ENCODE data around the gene RFX6. TPM values are rescaled to one million over a fixed set of nuclear protein-coding genes. Genes with fewer than 3 reads are reported as not detected.

RFX6 gene
- total and polyA plus RNA-seq, 5 donors from 2014 or later = not detected

DNA sequence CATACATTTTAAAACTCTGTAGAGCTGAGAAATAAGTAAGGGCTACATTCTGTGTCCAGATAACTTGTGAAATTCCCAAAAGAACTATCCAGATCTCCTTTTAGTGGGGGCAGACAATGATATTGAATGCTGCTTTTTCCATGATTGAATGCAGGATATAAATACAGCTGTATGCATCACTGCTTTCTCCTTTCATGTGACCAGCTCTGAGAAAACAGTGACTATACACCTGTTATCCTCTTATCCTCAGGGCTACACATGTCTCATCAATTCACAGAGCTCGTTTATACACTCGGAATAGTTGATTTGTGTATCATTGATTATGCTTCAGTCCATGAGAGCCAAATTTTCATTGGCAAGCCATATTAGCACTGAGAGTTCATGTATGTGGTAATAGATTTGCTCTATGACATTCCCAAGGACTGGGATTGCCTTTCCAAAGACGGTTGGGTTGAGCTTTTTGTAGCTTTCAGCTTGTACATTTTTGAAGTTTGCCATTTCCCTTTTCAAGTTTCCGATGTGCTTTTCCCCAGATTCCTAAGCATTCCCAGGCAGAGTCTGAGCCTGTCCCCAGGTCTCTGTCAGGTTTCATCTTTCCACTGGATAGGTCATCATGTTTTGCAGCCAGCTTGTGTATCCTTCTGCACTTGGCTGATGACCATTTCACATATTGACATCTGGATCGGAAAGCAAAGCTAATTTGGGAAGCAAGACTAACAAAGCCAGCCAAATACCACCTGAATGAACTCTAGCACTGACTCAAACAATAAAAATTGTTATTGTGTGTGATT lies 97.7 kb downstream of the RFX6 start:
- peaks cover 0 to 2% (median 0%) of the 10 kb centered on the region in 7 donors for H3K9me3 Mint-ChIP-seq
- H3K36me3 Mint-ChIP-seq = no peaks in the 10 kb centered on the region
- no peak overlapping the region for H3K27ac Mint-ChIP-seq
- no peaks in the 10 kb centered on the region for H3K36me3 ChIP-seq (ENCODE audit: control insufficient read depth, insufficient read depth, low read length)
- ATAC-seq (ENCODE audit: low read depth in 2 of 2) = no peak
- H3K27me3 Mint-ChIP-seq = peaks cover 4% of the 10 kb centered on the region
- DNase-seq = no peak
- H3K4me3 ChIP-seq (ENCODE audit: low read depth, low read length) = no peak overlapping the region
- H3K4me1 ChIP-seq (ENCODE audit: control insufficient read depth, insufficient read depth, low read length, poor library complexity, severe bottlenecking) = no peaks in the 10 kb centered on the region
- no peaks in the 10 kb centered on the region for H3K9me3 ChIP-seq (ENCODE audit: control insufficient read depth in 2 of 2, low read length in 2 of 2)
- no peak overlapping the region for H3K4me3 Mint-ChIP-seq
- H3K27me3 ChIP-seq (ENCODE audit: control insufficient read depth, insufficient read depth, low read length) = no peaks in the 10 kb centered on the region
- H3K4me1 Mint-ChIP-seq = no peaks in the 10 kb centered on the region
- no peak overlapping the region for H3K27ac ChIP-seq (ENCODE audit: insufficient read depth, low read length, poor library complexity, severe bottlenecking)

DNA sequence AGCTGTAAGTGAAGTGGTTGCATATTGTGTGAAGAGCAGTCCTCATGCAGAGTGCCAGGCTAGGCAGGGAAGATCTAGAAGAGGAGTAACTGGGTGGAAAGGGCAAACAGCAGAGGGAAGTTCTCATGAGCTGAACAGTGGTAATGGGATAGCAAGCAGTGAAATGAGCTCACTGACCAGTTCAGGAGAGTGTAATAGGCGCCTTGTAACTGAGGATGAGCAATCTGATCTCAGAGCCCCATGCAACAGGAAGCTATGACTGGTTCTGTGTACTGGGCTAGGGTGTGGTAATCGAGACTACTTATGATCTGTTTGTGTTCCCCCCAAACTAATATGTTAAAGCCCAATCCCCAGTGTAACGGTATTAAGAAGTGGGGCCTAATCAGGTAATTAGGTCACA lies 98.6 kb downstream of the RFX6 start:
- no peak overlapping the region for H3K4me3 Mint-ChIP-seq
- H3K4me1 ChIP-seq (ENCODE audit: control insufficient read depth, insufficient read depth, low read length, poor library complexity, severe bottlenecking) = no peaks in the 10 kb centered on the region
- peaks cover 0 to 2% (median 0%) of the 10 kb centered on the region in 7 donors for H3K9me3 Mint-ChIP-seq
- peaks cover 4% of the 10 kb centered on the region for H3K27me3 Mint-ChIP-seq
- H3K9me3 ChIP-seq (ENCODE audit: control insufficient read depth in 2 of 2, low read length in 2 of 2) = no peaks in the 10 kb centered on the region
- H3K4me3 ChIP-seq (ENCODE audit: low read depth, low read length) = no peak overlapping the region
- no peaks in the 10 kb centered on the region for H3K36me3 ChIP-seq (ENCODE audit: control insufficient read depth, insufficient read depth, low read length)
- ATAC-seq (ENCODE audit: low read depth in 2 of 2) = no peak
- no peak overlapping the region for H3K27ac ChIP-seq (ENCODE audit: insufficient read depth, low read length, poor library complexity, severe bottlenecking)
- H3K4me1 Mint-ChIP-seq = no peaks in the 10 kb centered on the region
- no peak overlapping the region for H3K27ac Mint-ChIP-seq
- H3K27me3 ChIP-seq (ENCODE audit: control insufficient read depth, insufficient read depth, low read length) = no peaks in the 10 kb centered on the region
- DNase-seq = no peak
- H3K36me3 Mint-ChIP-seq = no peaks in the 10 kb centered on the region

DNA sequence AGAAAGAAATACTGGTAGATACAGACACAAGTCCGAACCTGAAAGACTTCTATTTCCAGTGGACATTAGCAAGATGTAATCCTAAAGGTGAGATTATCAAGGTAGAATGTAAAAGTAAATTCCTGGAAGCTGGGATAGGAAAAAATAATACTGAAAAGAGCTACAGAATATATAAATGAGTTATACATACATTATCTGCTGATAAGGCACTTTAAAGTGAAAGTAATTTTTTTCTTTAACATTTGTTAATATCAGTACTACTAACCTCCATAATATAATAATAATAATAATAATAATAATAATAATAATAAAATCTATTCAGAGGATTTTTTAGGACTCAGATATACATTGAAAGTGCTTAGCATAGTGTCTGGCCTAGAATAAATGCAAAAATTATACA lies 102.5 kb downstream of the RFX6 start:
- Mint-ChIP-seq H3K27me3 (peaks cover 4% of the 10 kb centered on the region), H3K27ac (no peak overlapping the region), H3K9me3 (peaks cover 0 to 13% (median 1%) of the 10 kb centered on the region in 7 donors), H3K4me1 (no peaks in the 10 kb centered on the region), H3K4me3 (no peak overlapping the region), H3K36me3 (no peaks in the 10 kb centered on the region)
- H3K27ac ChIP-seq (ENCODE audit: insufficient read depth, low read length, poor library complexity, severe bottlenecking) = no peak overlapping the region
- ATAC-seq (ENCODE audit: low read depth in 2 of 2) (no peak), DNase-seq (no peak)
- H3K9me3 ChIP-seq (ENCODE audit: control insufficient read depth in 2 of 2, low read length in 2 of 2) = peaks cover 0 to 1% of the 10 kb centered on the region in 2 experiments
- H3K36me3 ChIP-seq (ENCODE audit: control insufficient read depth, insufficient read depth, low read length) = no peaks in the 10 kb centered on the region
- no peak overlapping the region for H3K4me3 ChIP-seq (ENCODE audit: low read depth, low read length)
- no peaks in the 10 kb centered on the region for H3K4me1 ChIP-seq (ENCODE audit: control insufficient read depth, insufficient read depth, low read length, poor library complexity, severe bottlenecking)
- H3K27me3 ChIP-seq (ENCODE audit: control insufficient read depth, insufficient read depth, low read length) = no peaks in the 10 kb centered on the region

Other genes starting within 250 kb of the RFX6 start
- 16.3 TPM for gene ZUP1, start 208.5 kb upstream of the RFX6 start, total RNA-seq
- 1 to 10 TPM; 5.9 to 7.5 (median 6.6) TPM for gene ZUP1, start 208.5 kb upstream of the RFX6 start, polyA plus RNA-seq
- gene KPNA5, start 196.0 kb upstream of the RFX6 start, total RNA-seq = 28.4 TPM
- 10 to 100 TPM; 11.6 to 13.1 (median 12.0) TPM for gene KPNA5, start 196.0 kb upstream of the RFX6 start, polyA plus RNA-seq
- gene FAM162B, start 111.5 kb upstream of the RFX6 start, total RNA-seq = not detected
- not detected for gene FAM162B, start 111.5 kb upstream of the RFX6 start, polyA plus RNA-seq
- gene GPRC6A, start 48.2 kb upstream of the RFX6 start, total RNA-seq = not detected
- not detected for gene GPRC6A, start 48.2 kb upstream of the RFX6 start, polyA plus RNA-seq